T-helper 9 cell (primary cell): Measurements from ENCODE around the gene CDKAL1.
"Not testable (repeated sequence)": the region's sequence is repeated elsewhere in the genome, so short reads cannot be mapped to it uniquely, and the experiment has no call there.

Experiments used
- DNase-seq: peaks from one replicate; pipeline ENCODE4 v3.0.0-alpha.2; 2020

CDKAL1 gene

GRCh38 chr6:20805021-20805420 is 270.8 kb downstream of the CDKAL1 start:
- no peak for DNase-seq

DNA sequence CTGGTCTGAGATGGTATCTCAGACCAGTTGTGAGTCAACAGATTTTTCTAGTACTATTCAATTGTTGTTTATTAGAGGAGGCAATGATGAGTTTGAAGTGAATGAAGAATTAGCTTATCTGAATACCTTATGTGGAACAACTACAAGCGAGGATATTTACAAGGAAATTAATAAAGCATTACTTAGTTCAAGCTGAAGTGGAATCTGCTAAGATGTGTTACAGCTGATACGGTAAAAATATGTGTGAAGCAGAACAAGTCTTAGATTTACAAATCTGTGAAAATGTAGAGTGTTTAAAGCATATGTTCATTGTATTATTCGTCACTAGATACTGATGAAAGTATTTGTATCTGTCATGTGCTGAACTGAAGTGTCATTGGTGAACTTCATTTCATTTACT is 272.4 kb downstream of the CDKAL1 start:
- DNase-seq = no peak

- DNase-seq = no peak
These were observed 274.2 kb downstream of the CDKAL1 start for GRCh38 chr6:20808439-20808838.

GRCh38 chr6:20808924-20809323 is 274.7 kb downstream of the CDKAL1 start:
- no peak for DNase-seq

DNA sequence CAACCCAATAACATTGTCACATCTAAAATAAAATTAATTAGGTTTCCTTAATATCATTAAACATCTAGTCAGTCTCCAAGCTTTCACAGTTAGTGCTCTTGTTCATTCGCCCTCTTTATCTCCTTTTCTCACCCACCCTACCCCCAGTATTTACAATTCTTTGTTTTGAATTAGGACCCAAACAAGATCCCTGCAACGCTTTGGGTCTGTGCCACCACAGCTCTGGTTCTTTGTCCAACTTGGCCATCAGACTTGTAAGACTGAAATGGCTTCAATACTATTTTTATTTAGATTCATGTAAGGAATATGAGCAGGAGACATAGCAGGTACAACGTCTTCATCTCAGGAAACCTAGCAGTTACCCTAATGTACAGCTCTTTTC is 276.5 kb downstream of the CDKAL1 start:
- no peak for DNase-seq

DNA sequence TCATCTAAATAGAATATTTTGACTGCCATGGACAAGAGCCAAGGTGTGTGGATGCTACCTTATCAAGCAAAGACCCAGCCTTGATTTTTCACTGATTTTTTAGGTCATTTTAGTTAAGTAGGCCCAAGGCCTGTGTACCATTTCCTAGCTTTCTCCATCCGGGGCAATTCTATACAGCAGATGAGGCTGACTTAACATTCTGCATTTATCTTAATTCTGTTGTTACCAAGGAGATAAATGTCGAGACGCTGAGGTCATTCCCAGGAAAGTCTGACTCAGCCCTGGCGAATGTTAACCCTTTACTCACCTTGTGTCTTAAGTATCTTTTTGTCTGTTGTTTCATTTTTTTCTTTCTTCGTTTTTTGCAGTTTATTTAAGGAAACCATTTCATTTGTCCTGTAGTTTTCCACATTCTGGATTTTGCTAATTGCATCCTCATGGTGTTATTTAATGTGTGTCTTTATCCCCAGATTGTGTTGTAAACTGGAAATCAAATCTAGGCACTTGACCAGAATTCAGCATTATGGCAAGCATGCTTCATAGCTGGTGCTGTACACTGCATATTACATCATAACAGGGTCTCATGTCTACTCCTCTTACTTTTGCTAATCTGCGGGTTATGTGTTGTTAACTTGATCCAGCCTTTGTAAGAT is 277.0 kb downstream of the CDKAL1 start:
- DNase-seq = no peak

- DNase-seq = no peak
These were observed 278.5 kb downstream of the CDKAL1 start for GRCh38 chr6:20812776-20813175.

DNA sequence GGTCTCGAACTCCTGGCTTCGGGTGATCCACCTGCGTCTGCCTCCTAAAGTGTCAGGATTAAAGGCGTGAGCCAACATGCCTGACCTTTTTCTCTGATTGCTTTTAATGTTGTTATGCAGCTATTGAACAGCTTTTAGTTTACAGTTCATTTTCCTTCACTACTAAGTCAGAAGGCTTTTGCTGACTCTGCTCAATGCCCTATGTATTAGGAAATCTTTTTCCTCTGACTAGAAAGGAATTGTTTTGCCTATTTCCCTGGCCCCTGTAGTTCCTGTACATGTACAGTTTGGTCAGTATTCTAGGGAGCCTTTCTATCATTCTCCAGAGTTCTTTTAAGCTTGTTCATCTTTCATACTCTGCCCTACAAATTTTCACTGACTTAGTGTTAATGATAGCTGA is 280.2 kb downstream of the CDKAL1 start:
- DNase-seq = no peak

- DNase-seq = no peak
These were observed 281.9 kb downstream of the CDKAL1 start for GRCh38 chr6:20816126-20816525.

DNA sequence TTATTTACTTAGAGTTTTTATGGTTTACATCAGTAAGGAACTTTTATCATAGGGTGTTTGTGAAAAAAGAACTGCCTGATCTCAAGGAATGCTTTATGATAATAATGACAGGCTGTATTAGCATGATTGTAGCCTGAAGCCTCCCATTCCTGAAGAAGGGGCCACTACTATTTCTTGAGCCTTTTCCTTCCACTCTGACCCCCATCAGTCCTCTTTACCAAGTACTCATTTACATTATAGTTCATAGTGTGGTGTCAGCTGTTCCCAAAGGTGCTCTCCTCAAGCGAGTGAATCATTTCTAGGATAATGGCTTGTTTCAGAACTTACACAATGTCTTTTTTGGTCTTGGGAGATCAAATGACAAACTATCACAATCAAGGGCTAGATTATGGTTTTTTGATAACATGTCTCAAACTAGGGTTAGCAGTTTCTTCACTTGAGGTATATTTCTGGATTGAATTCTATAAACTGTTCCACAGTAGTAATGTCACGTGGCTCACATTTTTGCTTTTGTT is 283.6 kb downstream of the CDKAL1 start:
- DNase-seq = no peak

- DNase-seq = no peak
These were observed 285.6 kb downstream of the CDKAL1 start for GRCh38 chr6:20819774-20820400.

GRCh38 chr6:20826378-20826777 is 292.1 kb downstream of the CDKAL1 start:
- no peak for DNase-seq

- no peak for DNase-seq
These were observed 293.5 kb downstream of the CDKAL1 start for GRCh38 chr6:20827798-20828197.

DNA sequence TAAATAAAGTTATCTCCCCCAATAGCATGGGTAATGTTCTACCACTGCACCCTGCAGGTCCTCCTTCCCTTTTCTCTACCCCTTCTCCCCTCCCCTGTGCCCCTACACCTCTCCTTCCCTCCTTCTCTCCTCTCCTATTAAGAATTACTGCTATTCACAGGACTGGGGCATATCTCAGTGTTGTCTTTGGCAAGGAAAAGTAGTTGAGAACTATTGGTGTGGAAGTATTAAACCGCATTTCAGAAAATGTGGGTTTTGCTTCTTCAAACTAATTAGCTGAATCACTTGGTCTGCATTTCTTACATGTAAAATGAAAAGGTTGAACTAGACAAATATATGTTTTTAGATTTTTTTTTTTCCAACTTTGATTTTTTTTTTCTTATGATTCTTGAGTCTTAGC is 296.3 kb downstream of the CDKAL1 start:
- no peak for DNase-seq

GRCh38 chr6:20831251-20831650 is 297.0 kb downstream of the CDKAL1 start:
- not testable (repeated sequence) for DNase-seq

- DNase-seq = no peak
These were observed 299.7 kb downstream of the CDKAL1 start for GRCh38 chr6:20833881-20834515.

DNA sequence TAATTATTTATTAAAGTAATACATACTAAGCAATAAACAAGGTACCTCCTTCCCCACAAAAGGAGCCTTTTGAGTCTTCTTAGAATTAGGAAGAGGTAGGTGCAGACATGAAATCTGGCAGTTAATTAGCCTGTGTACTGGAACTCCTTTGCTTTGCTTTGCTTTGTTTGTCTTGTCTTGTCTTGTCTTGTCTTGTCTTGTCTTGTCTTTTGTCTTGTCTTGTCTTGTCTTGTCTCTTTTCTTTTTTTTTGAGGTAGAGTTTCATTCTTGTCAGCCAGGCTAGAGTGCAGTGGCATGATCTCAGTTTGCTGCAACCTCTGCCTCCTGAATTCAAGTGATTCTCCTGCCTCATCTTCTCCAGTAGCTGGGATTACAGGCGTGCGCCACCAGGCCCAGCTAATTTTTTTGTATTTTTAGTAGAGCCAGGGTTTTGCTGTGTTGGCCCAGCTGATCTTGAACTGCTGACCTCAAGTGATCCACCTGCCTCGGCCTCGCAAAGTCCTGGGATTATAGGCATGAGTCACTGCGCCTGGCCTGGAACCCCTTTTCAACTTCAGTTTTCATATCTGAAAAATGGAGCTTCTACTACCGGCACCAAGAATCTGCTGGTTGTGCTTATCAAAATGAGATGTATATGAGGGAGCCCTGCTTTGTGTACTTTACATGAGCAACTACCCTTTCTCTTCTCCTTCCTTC is 301.2 kb downstream of the CDKAL1 start:
- no peak for DNase-seq

GRCh38 chr6:20837189-20837588 is 302.9 kb downstream of the CDKAL1 start:
- no peak for DNase-seq

DNA sequence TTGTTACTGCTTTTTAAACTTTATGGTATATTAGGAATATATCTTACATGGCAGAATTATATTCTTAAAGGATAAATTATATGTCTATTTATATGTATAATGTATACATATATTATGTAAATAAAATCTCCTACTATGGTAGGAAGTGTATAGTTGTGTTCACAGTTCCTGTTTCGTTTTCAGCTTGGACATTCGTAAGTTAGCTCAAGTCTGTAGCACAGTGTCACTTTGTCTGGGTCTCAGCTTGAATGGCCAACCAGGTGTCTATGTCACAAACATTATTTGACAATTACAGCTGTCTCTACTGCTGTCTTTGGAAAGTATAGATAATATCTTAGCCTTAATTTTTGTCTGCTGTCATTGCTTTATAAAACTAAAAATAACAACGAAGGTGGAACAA is 303.9 kb downstream of the CDKAL1 start:
- no peak for DNase-seq

- DNase-seq = no peak
These were observed 305.4 kb downstream of the CDKAL1 start for GRCh38 chr6:20839630-20840029.

GRCh38 chr6:20840675-20841074 is 306.4 kb downstream of the CDKAL1 start:
- no peak for DNase-seq

DNA sequence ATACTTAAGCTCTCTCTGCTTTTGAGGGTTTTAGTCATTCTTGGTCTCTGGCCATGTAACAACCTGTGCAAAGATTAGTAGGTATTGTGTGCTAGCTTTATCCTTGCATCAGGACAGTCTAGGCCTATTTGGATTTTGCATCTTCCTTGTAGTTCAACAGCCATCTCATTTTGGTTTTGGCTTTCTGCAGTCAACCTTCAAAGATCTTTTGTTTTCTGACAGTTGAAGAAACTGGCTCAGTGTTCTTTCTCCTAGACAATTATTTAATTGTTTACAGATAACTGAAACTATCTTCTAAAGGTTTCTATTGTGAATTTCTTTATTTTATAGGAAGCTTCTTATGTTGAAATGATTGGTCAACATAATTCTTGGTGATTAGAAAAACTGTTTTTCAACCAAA is 307.5 kb downstream of the CDKAL1 start:
- no peak for DNase-seq

DNA sequence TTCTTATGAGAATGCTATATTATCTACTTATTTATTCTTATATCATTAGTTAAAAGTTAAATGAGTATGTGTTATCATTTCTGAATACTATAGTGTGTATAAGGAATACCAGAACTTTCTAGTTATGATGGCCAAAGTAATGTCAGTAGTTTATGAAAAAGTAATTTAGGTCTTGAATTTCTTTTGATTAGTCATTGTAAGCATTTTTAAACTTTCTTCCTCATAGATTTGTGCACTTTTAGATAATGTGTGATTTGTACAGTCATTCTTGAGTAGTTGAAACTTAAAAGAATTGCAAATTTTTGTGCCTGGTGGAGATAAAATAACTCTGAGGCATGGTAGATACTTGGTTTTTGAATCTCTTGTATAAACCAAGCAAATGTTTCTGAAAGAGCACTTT is 311.3 kb downstream of the CDKAL1 start:
- no peak for DNase-seq

GRCh38 chr6:20846602-20847028 is 312.4 kb downstream of the CDKAL1 start:
- no peak for DNase-seq
